ENCODE measurements around the gene DCAF6.

Gene DCAF6

GRCh38 chr1:167973832-167974231 is 37.3 kb downstream of the DCAF6 start:
- DNase-seq: no peak

GRCh38 chr1:167974698-167975097 is 38.2 kb downstream of the DCAF6 start:
- no peak for DNase-seq

- DNase-seq: no peak
These were observed 40.8 kb downstream of the DCAF6 start for GRCh38 chr1:167977245-167977644.

- DNase-seq: no peak
These were observed 45.5 kb downstream of the DCAF6 start for GRCh38 chr1:167981933-167982332.

- DNase-seq: no peak
These were observed 47.4 kb downstream of the DCAF6 start for GRCh38 chr1:167983797-167984420.

- DNase-seq: no peak
These were observed 48.5 kb downstream of the DCAF6 start for GRCh38 chr1:167984886-167985489.

- DNase-seq: no peak
These were observed 50.7 kb downstream of the DCAF6 start for GRCh38 chr1:167987174-167987573.

GRCh38 chr1:167991546-167991945 is 55.1 kb downstream of the DCAF6 start:
- no peak for DNase-seq

GRCh38 chr1:167993720-167994119 is 57.2 kb downstream of the DCAF6 start:
- DNase-seq: no peak

GRCh38 chr1:167994560-167994959 is 58.1 kb downstream of the DCAF6 start:
- DNase-seq: no peak

- no peak for DNase-seq
These were observed 58.6 kb downstream of the DCAF6 start for GRCh38 chr1:167995038-167995437.

- no peak for DNase-seq
These were observed 59.8 kb downstream of the DCAF6 start for GRCh38 chr1:167996266-167996665.

GRCh38 chr1:167997037-167997575 is 60.6 kb downstream of the DCAF6 start:
- DNase-seq: no peak

GRCh38 chr1:167999877-168000276 is 63.4 kb downstream of the DCAF6 start:
- no peak for DNase-seq

GRCh38 chr1:168000656-168001055 is 64.2 kb downstream of the DCAF6 start:
- no peak for DNase-seq

- no peak for DNase-seq
These were observed 64.7 kb downstream of the DCAF6 start for GRCh38 chr1:168001213-168001612.

- no peak for DNase-seq
These were observed 68.0 kb downstream of the DCAF6 start for GRCh38 chr1:168004531-168004930.

GRCh38 chr1:168005529-168005928 is 69.0 kb downstream of the DCAF6 start:
- DNase-seq: no peak

- DNase-seq: no peak
These were observed 71.2 kb downstream of the DCAF6 start for GRCh38 chr1:168007691-168008090.

GRCh38 chr1:168008595-168008994 is 72.1 kb downstream of the DCAF6 start:
- no peak for DNase-seq

GRCh38 chr1:168009322-168009721 is 72.8 kb downstream of the DCAF6 start:
- DNase-seq: no peak

- no peak for DNase-seq
These were observed 82.9 kb downstream of the DCAF6 start for GRCh38 chr1:168019407-168019806.

GRCh38 chr1:168031198-168031597 is 94.7 kb downstream of the DCAF6 start:
- no peak for DNase-seq

- no peak for DNase-seq
These were observed 95.1 kb downstream of the DCAF6 start for GRCh38 chr1:168031627-168032026.

GRCh38 chr1:168032029-168032428 is 95.5 kb downstream of the DCAF6 start:
- no peak for DNase-seq
